Stimulated activated CD8-positive, alpha-beta memory T cell treated with anti-CD3 and anti-CD28 coated beads, Interleukin-7, amount 100 ng/mL, for 4 hours (primary cell): ENCODE data around the gene GPC5.
"Not testable (repeated sequence)": the region's sequence is repeated elsewhere in the genome, so short reads cannot be mapped to it uniquely, and the experiment has no call there.

Experiments
- DNase-seq, 2 donors: peaks; one replicate each; pipeline ENCODE4 v3.0.0-alpha.2; 2020; ENCODE audit warnings: low read depth in 2 of 2

GPC5 gene

GRCh38 chr13:91649456-91649855, 251.0 kb downstream of the GPC5 start:
- DNase-seq, result no peak

GRCh38 chr13:91652404-91653301, 254.2 kb downstream of the GPC5 start:
- DNase-seq, result no peak

GRCh38 chr13:91655731-91656130, 257.3 kb downstream of the GPC5 start:
- no peak for DNase-seq

GRCh38 chr13:91657283-91657682, 258.9 kb downstream of the GPC5 start:
- DNase-seq, result no peak

- no peak for DNase-seq
These were observed 261.0 kb downstream of the GPC5 start for GRCh38 chr13:91659256-91660075.

- DNase-seq, result no peak
These were observed 261.6 kb downstream of the GPC5 start for GRCh38 chr13:91660076-91660415.

- DNase-seq, result no peak
These were observed 263.5 kb downstream of the GPC5 start for GRCh38 chr13:91661692-91662490.

GRCh38 chr13:91664039-91664438, 265.6 kb downstream of the GPC5 start:
- DNase-seq, result no peak

- DNase-seq, result no peak
These were observed 269.1 kb downstream of the GPC5 start for GRCh38 chr13:91667486-91667885.

GRCh38 chr13:91668866-91669495, 270.6 kb downstream of the GPC5 start:
- DNase-seq, result no peak

GRCh38 chr13:91674347-91674746, 275.9 kb downstream of the GPC5 start:
- not testable (repeated sequence) for DNase-seq

GRCh38 chr13:91684746-91685145, 286.3 kb downstream of the GPC5 start:
- DNase-seq, result no peak

GRCh38 chr13:91690944-91691343, 292.5 kb downstream of the GPC5 start:
- DNase-seq, result no peak

GRCh38 chr13:91693466-91693865, 295.0 kb downstream of the GPC5 start:
- no peak for DNase-seq

GRCh38 chr13:91698308-91698707, 299.9 kb downstream of the GPC5 start:
- DNase-seq, result no peak

GRCh38 chr13:91698767-91699166, 300.3 kb downstream of the GPC5 start:
- DNase-seq, result no peak

- DNase-seq, result no peak
These were observed 301.4 kb downstream of the GPC5 start for GRCh38 chr13:91699863-91700262.

- DNase-seq, result no peak
These were observed 303.6 kb downstream of the GPC5 start for GRCh38 chr13:91701975-91702374.

GRCh38 chr13:91702411-91702810, 304.0 kb downstream of the GPC5 start:
- no peak for DNase-seq

GRCh38 chr13:91704398-91704797, 306.0 kb downstream of the GPC5 start:
- no peak for DNase-seq

GRCh38 chr13:91708558-91708957, 310.1 kb downstream of the GPC5 start:
- no peak for DNase-seq

- no peak for DNase-seq
These were observed 310.8 kb downstream of the GPC5 start for GRCh38 chr13:91709180-91709579.
